GM21529 (cell line): ENCODE results near the gene NBPF6.
"Not testable (repeated sequence)": the region's sequence is repeated elsewhere in the genome, so short reads cannot be mapped to it uniquely, and the experiment has no call there.

Source experiments
- ATAC-seq: cut with Tn5 transposase; IDR thresholded peaks from one replicate; pipeline ENCODE4 v1.9.1; 2021; ENCODE audit not compliant: unreplicated experiment

NBPF6 gene, protein sequence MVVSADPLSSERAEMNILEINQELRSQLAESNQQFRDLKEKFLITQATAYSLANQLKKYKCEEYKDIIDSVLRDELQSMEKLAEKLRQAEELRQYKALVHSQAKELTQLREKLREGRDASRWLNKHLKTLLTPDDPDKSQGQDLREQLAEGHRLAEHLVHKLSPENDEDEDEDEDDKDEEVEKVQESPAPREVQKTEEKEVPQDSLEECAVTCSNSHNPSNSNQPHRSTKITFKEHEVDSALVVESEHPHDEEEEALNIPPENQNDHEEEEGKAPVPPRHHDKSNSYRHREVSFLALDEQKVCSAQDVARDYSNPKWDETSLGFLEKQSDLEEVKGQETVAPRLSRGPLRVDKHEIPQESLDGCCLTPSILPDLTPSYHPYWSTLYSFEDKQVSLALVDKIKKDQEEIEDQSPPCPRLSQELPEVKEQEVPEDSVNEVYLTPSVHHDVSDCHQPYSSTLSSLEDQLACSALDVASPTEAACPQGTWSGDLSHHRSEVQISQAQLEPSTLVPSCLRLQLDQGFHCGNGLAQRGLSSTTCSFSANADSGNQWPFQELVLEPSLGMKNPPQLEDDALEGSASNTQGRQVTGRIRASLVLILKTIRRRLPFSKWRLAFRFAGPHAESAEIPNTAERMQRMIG

DNA sequence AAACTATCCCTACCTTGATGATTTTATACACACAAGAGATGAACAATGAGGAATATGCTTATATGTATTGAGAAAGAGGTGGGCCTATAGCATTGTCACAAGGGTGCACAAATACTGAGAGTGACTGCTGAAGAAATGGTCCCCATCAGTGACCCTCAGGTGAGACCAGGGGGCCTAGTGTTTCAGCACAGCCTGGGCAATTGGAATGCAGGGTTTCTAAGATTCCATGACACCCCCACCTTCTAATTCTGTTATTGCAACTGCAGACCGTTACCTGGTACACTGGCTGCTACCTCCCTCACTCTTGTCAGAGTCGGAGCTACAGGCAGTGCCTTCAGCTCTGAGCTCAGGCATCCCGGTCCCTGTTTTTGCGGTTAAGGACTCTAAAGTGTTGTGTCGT lies at the start of gene NBPF6:
Gene NBPF6, plus strand, starts transcription at position 301 of the 400 bp plus-strand sequence. CDS start 259 bp downstream, outside the sequence.
- not testable (repeated sequence) for ATAC-seq

DNA sequence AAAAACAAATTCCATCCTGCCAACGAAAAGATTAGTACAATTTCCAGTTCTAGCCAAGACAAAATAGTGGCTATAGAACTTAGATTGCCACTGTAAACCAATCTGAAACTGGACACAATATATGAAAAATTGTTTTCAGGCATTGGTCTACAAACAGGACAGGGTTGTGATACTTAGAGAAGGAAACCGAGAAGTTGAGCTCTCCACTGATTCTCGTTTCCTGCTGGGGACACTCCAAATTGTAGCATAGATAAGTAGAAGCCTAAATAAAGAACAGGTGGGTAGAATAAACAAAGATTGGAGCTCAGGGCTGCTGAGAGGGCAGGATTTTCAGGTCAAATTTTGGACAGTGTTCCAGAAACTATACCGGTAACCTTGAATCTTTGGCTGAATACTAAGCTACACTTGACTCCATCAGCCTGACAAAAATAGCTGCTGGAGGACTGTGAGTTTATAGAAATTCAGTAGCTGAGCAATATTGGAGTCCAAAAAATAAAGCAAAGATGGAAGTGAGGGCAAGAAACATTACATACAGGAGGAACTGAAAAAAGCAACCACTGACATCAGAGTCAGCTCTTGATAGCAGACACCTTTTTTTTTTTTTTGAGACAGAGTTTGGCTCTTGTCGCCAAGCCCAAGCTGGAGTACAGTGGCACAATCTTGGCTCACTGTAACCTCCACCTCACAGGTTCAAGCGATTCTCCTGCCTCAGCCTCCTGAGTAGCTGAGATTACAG lies 38.9 kb upstream of the NBPF6 start:
- not testable (repeated sequence) for ATAC-seq

- ATAC-seq: not testable (repeated sequence)
Measured at GRCh38 chr1:108420129-108420528, 30.0 kb upstream of the NBPF6 start.

DNA sequence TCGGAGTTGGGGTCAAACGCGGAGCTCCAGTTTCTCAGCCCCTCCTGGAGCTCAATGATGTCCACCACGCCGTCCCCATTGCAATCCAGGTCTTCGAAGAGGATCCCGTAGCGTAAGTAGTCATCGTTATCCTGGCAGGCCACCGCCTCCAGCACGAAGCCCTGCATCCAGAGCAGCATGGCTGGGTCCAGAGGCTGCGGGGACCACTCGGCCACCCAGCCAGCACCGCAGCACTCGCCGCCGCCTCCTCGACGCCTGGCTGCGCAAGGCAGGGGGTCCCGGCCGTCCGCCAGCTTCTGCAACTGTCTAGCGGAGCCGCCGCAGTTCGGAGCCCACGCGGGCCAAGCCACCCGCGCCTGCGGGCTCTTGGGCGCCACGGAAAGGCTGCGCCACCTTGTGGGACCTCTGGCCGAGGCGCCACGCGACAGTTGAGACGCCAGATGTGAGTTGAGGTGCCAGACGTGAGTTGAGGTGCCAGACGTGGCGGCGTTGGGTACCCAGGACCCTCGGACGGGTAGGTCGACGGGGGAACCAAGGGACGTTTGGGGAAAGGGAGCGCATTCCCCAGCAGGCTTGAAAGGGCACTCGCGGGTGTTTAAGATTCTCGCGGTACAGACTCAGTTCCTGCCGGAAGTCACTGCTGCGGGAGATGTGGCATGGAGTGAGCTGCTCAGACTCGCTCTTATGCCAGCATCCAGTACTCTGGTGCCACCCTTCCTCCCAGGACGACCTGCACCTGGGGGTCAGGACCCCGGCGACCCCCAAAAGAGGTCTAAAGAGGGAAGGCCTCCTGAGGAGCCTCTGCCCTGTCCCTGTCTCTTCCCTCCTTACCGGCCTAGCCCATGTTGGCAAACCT lies 28.9 kb upstream of the NBPF6 start:
- ATAC-seq: not testable (repeated sequence)

GRCh38 chr1:108426877-108427276 lies 23.3 kb upstream of the NBPF6 start:
- not testable (repeated sequence) for ATAC-seq

GRCh38 chr1:108432002-108432401 lies 18.1 kb upstream of the NBPF6 start:
- ATAC-seq: not testable (repeated sequence)

GRCh38 chr1:108433404-108433803 lies 16.7 kb upstream of the NBPF6 start:
- ATAC-seq: not testable (repeated sequence)

- peak; percentile 71 for ATAC-seq
Measured at GRCh38 chr1:108438536-108438935, 11.6 kb upstream of the NBPF6 start.

- not testable (repeated sequence) for ATAC-seq
Measured at GRCh38 chr1:108454521-108454920, 4.4 kb downstream of the NBPF6 start.

GRCh38 chr1:108458661-108459060 lies 8.5 kb downstream of the NBPF6 start:
- ATAC-seq: not testable (repeated sequence)

DNA sequence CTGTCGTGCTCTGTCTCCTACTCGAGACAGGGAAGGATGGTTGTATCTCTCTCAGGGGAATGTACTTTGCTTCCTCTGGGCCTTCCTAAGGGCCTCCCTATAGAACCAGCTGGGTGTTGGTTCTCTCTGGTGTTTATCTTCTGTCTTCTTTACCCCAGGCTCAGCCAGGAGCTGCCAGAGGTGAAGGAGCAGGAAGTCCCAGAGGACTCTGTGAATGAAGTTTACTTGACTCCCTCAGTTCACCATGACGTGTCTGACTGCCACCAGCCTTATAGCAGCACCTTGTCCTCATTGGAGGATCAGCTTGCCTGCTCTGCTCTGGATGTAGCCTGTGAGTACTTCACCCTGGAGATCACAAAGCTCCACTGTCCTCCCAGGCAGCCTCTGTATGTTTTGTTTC lies 11.6 kb downstream of the NBPF6 start:
- ATAC-seq: not testable (repeated sequence)

- not testable (repeated sequence) for ATAC-seq
Measured at GRCh38 chr1:108463962-108464361, 13.8 kb downstream of the NBPF6 start.

- not testable (repeated sequence) for ATAC-seq
Measured at GRCh38 chr1:108466166-108466565, 16.0 kb downstream of the NBPF6 start.

GRCh38 chr1:108467155-108467554 lies 17.0 kb downstream of the NBPF6 start:
- ATAC-seq: not testable (repeated sequence)

GRCh38 chr1:108470750-108471149 lies 20.6 kb downstream of the NBPF6 start:
- ATAC-seq: not testable (repeated sequence)

DNA sequence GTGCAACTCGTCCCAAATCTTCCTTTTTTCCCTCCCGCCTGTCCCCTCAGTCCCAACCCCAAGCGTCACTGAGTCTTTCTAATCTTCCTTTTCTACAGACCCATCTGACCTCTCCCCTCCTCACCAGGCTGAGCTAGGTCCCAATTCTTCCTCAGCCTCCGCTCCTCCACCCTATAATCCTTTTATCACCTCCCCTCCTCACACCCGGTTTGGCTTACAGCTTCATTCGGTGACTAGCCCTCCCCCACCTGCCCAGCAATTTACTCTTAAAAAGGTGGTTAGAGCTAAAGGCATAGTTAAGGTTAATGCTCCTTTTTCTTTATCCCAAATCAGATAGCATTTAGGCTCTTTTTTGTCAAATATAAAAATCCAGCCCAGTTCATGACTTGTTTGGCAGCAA lies 24.4 kb downstream of the NBPF6 start:
- ATAC-seq: not testable (repeated sequence)

DNA sequence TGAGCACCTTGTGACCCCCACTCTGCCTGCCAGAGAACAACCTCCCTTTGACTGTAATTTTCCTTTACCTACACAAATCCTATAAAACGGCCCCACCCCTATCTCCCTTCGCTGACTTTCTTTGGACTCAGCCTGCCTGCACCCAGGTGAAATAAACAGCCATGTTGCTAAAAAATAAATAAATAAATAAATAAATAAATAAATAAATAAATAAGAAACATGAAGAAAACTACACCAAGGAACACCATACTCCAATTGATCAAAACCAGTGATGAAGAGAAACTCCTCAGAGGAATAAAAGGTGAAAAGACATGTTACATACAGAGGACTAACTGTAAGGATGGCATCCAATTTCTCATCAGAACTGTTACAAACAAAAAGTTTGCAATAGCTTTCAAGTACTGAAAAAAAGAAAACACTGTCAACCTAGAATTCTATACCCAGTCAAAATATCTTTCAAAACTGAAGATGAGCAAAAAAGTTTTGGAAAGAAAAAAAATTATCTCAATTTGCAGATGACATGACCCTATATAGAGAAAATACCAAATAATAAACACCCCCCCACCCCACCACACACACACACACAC lies 28.4 kb downstream of the NBPF6 start:
- ATAC-seq: no peak

GRCh38 chr1:108482708-108483107 lies 32.6 kb downstream of the NBPF6 start:
- ATAC-seq: no peak

DNA sequence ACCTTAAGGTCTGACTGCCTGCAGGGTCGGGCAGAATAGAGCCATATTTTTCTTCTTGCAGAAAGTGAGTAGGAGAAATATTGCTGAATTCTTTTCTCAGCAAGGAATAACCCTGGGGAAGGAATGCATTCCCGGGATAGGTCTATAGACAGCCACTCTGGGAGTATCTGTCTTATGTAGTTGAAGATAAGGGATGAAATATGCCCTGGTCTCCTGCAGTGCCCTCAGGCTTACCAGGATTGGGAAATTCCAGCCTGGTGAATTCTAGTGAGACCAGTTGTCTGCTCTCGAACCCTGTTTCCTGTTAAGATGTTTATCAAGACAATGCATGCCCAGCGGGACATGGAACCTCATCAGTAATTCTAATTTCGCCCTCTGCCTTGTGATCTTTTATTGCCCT lies 35.8 kb downstream of the NBPF6 start:
- ATAC-seq: not testable (repeated sequence)

DNA sequence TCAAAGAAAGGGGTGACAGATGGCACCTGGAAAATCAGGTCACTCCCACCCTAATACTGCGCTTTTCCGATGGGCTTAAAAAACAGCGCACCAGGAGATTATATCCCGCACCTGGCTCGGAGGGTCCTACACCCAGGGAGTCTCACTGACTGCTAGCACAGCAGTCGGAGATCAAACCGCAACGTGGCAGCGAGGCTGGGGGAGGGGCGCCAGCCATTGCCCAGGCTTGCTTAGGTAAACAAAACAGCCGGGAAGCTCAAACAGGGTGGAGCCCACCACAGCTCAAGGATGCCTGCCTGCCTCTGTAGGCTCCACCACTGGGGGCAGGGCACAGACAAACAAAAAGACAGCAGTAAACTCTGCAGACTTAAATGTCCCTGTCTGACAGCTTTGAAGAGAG lies 36.6 kb downstream of the NBPF6 start:
- not testable (repeated sequence) for ATAC-seq
